ENCODE data around the gene MPP3. TPM values are rescaled to one million over a fixed set of nuclear protein-coding genes. Genes with fewer than 3 reads are reported as not detected.

MPP3 gene
- polyA plus RNA-seq, 3 donors = 1.5 TPM; not detected in 2

- Histone ChIP-seq H3K79me2 (ENCODE audit: insufficient read depth, low read length) (no peaks in the 10 kb centered on the region), H3K36me3 (replicated peaks in 1 of 2; ENCODE audit: control insufficient read depth in 1 of 2, insufficient read depth in 2 of 2, low read length in 2 of 2) (no peaks in the 10 kb centered on the region), H3K27me3 (ENCODE audit: control insufficient read depth in 2 of 2, insufficient read depth in 2 of 2, low read length in 2 of 2) (no peaks in the 10 kb centered on the region), H3K9ac (ENCODE audit: insufficient read depth, low read length, poor library complexity, severe bottlenecking) (no peak overlapping the region), H4K20me1 (ENCODE audit: insufficient read depth, low read length) (no peaks in the 10 kb centered on the region), H3K27ac (ENCODE audit: low read depth in 1 of 2, low read length in 2 of 2) (no peak overlapping the region), H3K4me3 (replicated peaks in 1 of 3; ENCODE audit: low read depth in 2 of 3, low read length in 3 of 3) (no peak overlapping the region), H3K4me1 (ENCODE audit: control insufficient read depth in 1 of 2, insufficient read depth in 2 of 2, low read length in 2 of 2) (no peaks in the 10 kb centered on the region), H3K9me3 (replicated peaks in 1 of 2; ENCODE audit: control insufficient read depth in 1 of 2, insufficient read depth in 1 of 2, low read length in 2 of 2) (peaks cover 0 to 7% of the 10 kb centered on the region in 2 donors), H2AFZ (ENCODE audit: insufficient read depth, low read depth, low read length, poor library complexity, severe bottlenecking) (no peak overlapping the region), H3K4me2 (replicated peaks; ENCODE audit: extremely low read depth, low read length, poor library complexity, severe bottlenecking) (no peak overlapping the region)
- intact Hi-C loops (cut with micrococcal nuclease) = no loop called here
- H3K36me3 Mint-ChIP-seq = no peaks in the 10 kb centered on the region
- H3K27ac Mint-ChIP-seq = no peak overlapping the region
- H3K9me3 Mint-ChIP-seq = peaks cover 0 to 9% (median 2%) of the 10 kb centered on the region in 7 donors
- no peak for DNase-seq
- WGBS (ENCODE audit: insufficient coverage) = 98% methylated on average over 5 of the region's 5 CpGs
- H3K4me1 Mint-ChIP-seq = peaks cover 5% of the 10 kb centered on the region
- no peak for TF ChIP-seq CTCF (IDR thresholded peaks at IDR 0.05)
- H3K27me3 Mint-ChIP-seq (ENCODE audit: low read depth in 3 of 3) = peaks cover 5 to 15% (median 5%) of the 10 kb centered on the region in 3 donors
- no peak overlapping the region for H3K4me3 Mint-ChIP-seq
Observed at GRCh38 chr17:43857141-43857540, 24.2 kb upstream of the MPP3 start.

GRCh38 chr17:43856141-43856540, 23.2 kb upstream of the MPP3 start:
- Histone ChIP-seq H3K27ac (ENCODE audit: low read depth in 1 of 2, low read length in 2 of 2) (no peak overlapping the region), H3K9me3 (replicated peaks in 1 of 2; ENCODE audit: control insufficient read depth in 1 of 2, insufficient read depth in 1 of 2, low read length in 2 of 2) (peaks cover 0 to 7% of the 10 kb centered on the region in 2 donors), H3K4me3 (replicated peaks in 1 of 3; ENCODE audit: low read depth in 2 of 3, low read length in 3 of 3) (no peak overlapping the region), H3K79me2 (ENCODE audit: insufficient read depth, low read length) (no peaks in the 10 kb centered on the region), H3K27me3 (ENCODE audit: control insufficient read depth in 2 of 2, insufficient read depth in 2 of 2, low read length in 2 of 2) (no peaks in the 10 kb centered on the region), H2AFZ (ENCODE audit: insufficient read depth, low read depth, low read length, poor library complexity, severe bottlenecking) (no peak overlapping the region), H3K4me1 (ENCODE audit: control insufficient read depth in 1 of 2, insufficient read depth in 2 of 2, low read length in 2 of 2) (no peaks in the 10 kb centered on the region), H3K4me2 (replicated peaks; ENCODE audit: extremely low read depth, low read length, poor library complexity, severe bottlenecking) (no peak overlapping the region), H3K36me3 (replicated peaks in 1 of 2; ENCODE audit: control insufficient read depth in 1 of 2, insufficient read depth in 2 of 2, low read length in 2 of 2) (no peaks in the 10 kb centered on the region), H3K9ac (ENCODE audit: insufficient read depth, low read length, poor library complexity, severe bottlenecking) (no peak overlapping the region), H4K20me1 (ENCODE audit: insufficient read depth, low read length) (no peaks in the 10 kb centered on the region)
- H3K4me3 Mint-ChIP-seq = no peak overlapping the region
- intact Hi-C loops (cut with micrococcal nuclease) = no loop called here
- H3K27ac Mint-ChIP-seq = no peak overlapping the region
- WGBS (ENCODE audit: insufficient coverage) = 94% methylated on average over 2 of the region's 3 CpGs
- H3K4me1 Mint-ChIP-seq = peaks cover 11% of the 10 kb centered on the region
- H3K9me3 Mint-ChIP-seq = peaks cover 0 to 9% (median 2%) of the 10 kb centered on the region in 7 donors
- DNase-seq = no peak
- H3K36me3 Mint-ChIP-seq = no peaks in the 10 kb centered on the region
- H3K27me3 Mint-ChIP-seq (ENCODE audit: low read depth in 3 of 3) = peaks cover 5 to 15% (median 5%) of the 10 kb centered on the region in 3 donors
- no peak for TF ChIP-seq CTCF (IDR thresholded peaks at IDR 0.05)

All from CD14-positive monocyte (primary cell).